HepG2 (cell line): Measurements from ENCODE around the gene SRRM3.

ENCODE experiments used
- CHD2 ChIP-seq: IDR thresholded peaks from 2 replicates; pipeline ENCODE4 v1.6.1; 2011; ENCODE audit warnings: low read depth, low read length, improper control_type of control experiment
- HDAC6 ChIP-seq: fragments of 200-600 bp; sonication (generic); IDR thresholded peaks from 2 replicates; pipeline ENCODE4 v1.7.0; 2017; ENCODE audit warnings: mild to moderate bottlenecking, antibody characterized with exemption, low read length, low read depth
- JDP2 ChIP-seq: sonication (generic); formaldehyde crosslinking; IDR thresholded peaks from 2 replicates; pipeline ENCODE4 v1.8.1; 2022; ENCODE audit warnings: missing genetic modification reagents, borderline replicate concordance
- KDM5B ChIP-seq: sonication (generic); formaldehyde crosslinking; IDR thresholded peaks from 2 replicates; pipeline ENCODE4 v1.4.0; 2020; ENCODE audit warnings: missing genetic modification reagents, mild to moderate bottlenecking, borderline replicate concordance
- NFE2L2 ChIP-seq: fragments of 150-350 bp; IDR thresholded peaks from 2 replicates; pipeline ENCODE4 v1.6.1; 2014; ENCODE audit warnings: low read length
- TAF1 ChIP-seq: sonication (generic); formaldehyde crosslinking; IDR thresholded peaks from 2 replicates; pipeline ENCODE4 v1.4.0; 2020; ENCODE audit warnings: missing genetic modification reagents
- ZNF24 ChIP-seq: fragments of 450-650 bp; IDR thresholded peaks from 2 replicates; pipeline ENCODE4 v1.6.1; 2017; ENCODE audit warnings: antibody characterized with exemption, mild to moderate bottlenecking
- ZNF510 ChIP-seq: sonication (generic); formaldehyde crosslinking; IDR thresholded peaks from 2 replicates; pipeline ENCODE4 v1.4.0; 2020; ENCODE audit warnings: low read depth, mild to moderate bottlenecking, missing genetic modification reagents
- ZNF841 ChIP-seq: sonication (generic); formaldehyde crosslinking; IDR thresholded peaks from 2 replicates; pipeline ENCODE4 v1.8.1; 2023; ENCODE audit warnings: missing genetic modification reagents, borderline replicate concordance
- ZSCAN29 ChIP-seq: sonication (generic); formaldehyde crosslinking; conservative IDR thresholded peaks from 2 replicates; pipeline ENCODE4 v1.4.0; 2020; ENCODE audit warnings: mild to moderate bottlenecking, missing genetic modification reagents

- no peak for TF ChIP-seq CHD2
- no peak for TF ChIP-seq NFE2L2
- TF ChIP-seq ZNF510 (CRISPR knock-in tag), result no peak
- no peak for TF ChIP-seq JDP2 (CRISPR knock-in tag)
- no peak for TF ChIP-seq TAF1
- no peak for TF ChIP-seq HDAC6
- no peak for TF ChIP-seq ZSCAN29 (CRISPR knock-in tag)
- TF ChIP-seq ZNF24, result no peak
- TF ChIP-seq KDM5B (CRISPR knock-in tag), result no peak
- no peak for TF ChIP-seq ZNF841
Measured at GRCh38 chr7:76326646-76327233, 125.0 kb downstream of the SRRM3 start.
